Measurements from ENCODE around the gene CCDC81.

Gene CCDC81

GRCh38 chr11:86370171-86370570, 4.5 kb upstream of the CCDC81 start:
- H3K27me3 ChIP-seq (ENCODE audit: low read depth, low read length) = no peaks in the 10 kb centered on the region
- no peak overlapping the region for H3K27ac ChIP-seq (ENCODE audit: low read length)
- H3K4me3 ChIP-seq (ENCODE audit: low read length) = no peak overlapping the region
- TF ChIP-seq EZH2phosphoT487 (IDR thresholded peaks at IDR 0.05; ENCODE audit: low read depth) (no peak), CTCF (IDR thresholded peaks at IDR 0.05; ENCODE audit: low read depth, low read length) (no peak)
- no peaks in the 10 kb centered on the region for H3K9me3 ChIP-seq (ENCODE audit: insufficient read depth, low read length)
- no peak overlapping the region for H2AFZ ChIP-seq (ENCODE audit: low read depth, low read length)
- no peak overlapping the region for H3K9ac ChIP-seq (ENCODE audit: low read length)
- H3K4me1 ChIP-seq (ENCODE audit: low read length) = no peaks in the 10 kb centered on the region
- no peaks in the 10 kb centered on the region for H4K20me1 ChIP-seq (ENCODE audit: insufficient read depth, low read length)
- H3K36me3 ChIP-seq (replicated peaks; ENCODE audit: low read depth, low read length) = no peaks in the 10 kb centered on the region
- H3K4me2 ChIP-seq (ENCODE audit: low read length) = no peak overlapping the region
- H3K79me2 ChIP-seq (ENCODE audit: low read length) = no peaks in the 10 kb centered on the region

GRCh38 chr11:86370922-86371594, 3.6 kb upstream of the CCDC81 start:
- no peaks in the 10 kb centered on the region for H3K9me3 ChIP-seq (ENCODE audit: insufficient read depth, low read length)
- no peaks in the 10 kb centered on the region for H3K36me3 ChIP-seq (replicated peaks; ENCODE audit: low read depth, low read length)
- H3K27me3 ChIP-seq (ENCODE audit: low read depth, low read length) = no peaks in the 10 kb centered on the region
- no peaks in the 10 kb centered on the region for H3K79me2 ChIP-seq (ENCODE audit: low read length)
- H3K4me3 ChIP-seq (ENCODE audit: low read length) = no peak overlapping the region
- H3K4me1 ChIP-seq (ENCODE audit: low read length) = no peaks in the 10 kb centered on the region
- no peak overlapping the region for H3K27ac ChIP-seq (ENCODE audit: low read length)
- no peak for TF ChIP-seq EZH2phosphoT487 (IDR thresholded peaks at IDR 0.05; ENCODE audit: low read depth)
- TF ChIP-seq CTCF (IDR thresholded peaks at IDR 0.05; ENCODE audit: low read depth, low read length) = no peak
- no peak overlapping the region for H3K9ac ChIP-seq (ENCODE audit: low read length)
- no peaks in the 10 kb centered on the region for H4K20me1 ChIP-seq (ENCODE audit: insufficient read depth, low read length)
- no peak overlapping the region for H3K4me2 ChIP-seq (ENCODE audit: low read length)
- no peak overlapping the region for H2AFZ ChIP-seq (ENCODE audit: low read depth, low read length)

- no peak overlapping the region for H3K4me3 ChIP-seq (ENCODE audit: low read length)
- H3K4me1 ChIP-seq (ENCODE audit: low read length) = no peaks in the 10 kb centered on the region
- no peak overlapping the region for H3K4me2 ChIP-seq (ENCODE audit: low read length)
- no peak overlapping the region for H3K9ac ChIP-seq (ENCODE audit: low read length)
- no peaks in the 10 kb centered on the region for H3K36me3 ChIP-seq (replicated peaks; ENCODE audit: low read depth, low read length)
- no peak for TF ChIP-seq CTCF (IDR thresholded peaks at IDR 0.05; ENCODE audit: low read depth, low read length)
- no peak for TF ChIP-seq EZH2phosphoT487 (IDR thresholded peaks at IDR 0.05; ENCODE audit: low read depth)
- no peak overlapping the region for H3K27ac ChIP-seq (ENCODE audit: low read length)
- H2AFZ ChIP-seq (ENCODE audit: low read depth, low read length) = no peak overlapping the region
- H3K27me3 ChIP-seq (ENCODE audit: low read depth, low read length) = no peaks in the 10 kb centered on the region
- H4K20me1 ChIP-seq (ENCODE audit: insufficient read depth, low read length) = no peaks in the 10 kb centered on the region
- no peaks in the 10 kb centered on the region for H3K79me2 ChIP-seq (ENCODE audit: low read length)
- H3K9me3 ChIP-seq (ENCODE audit: insufficient read depth, low read length) = no peaks in the 10 kb centered on the region
Observed at GRCh38 chr11:86372041-86372440, 2.6 kb upstream of the CCDC81 start.

GRCh38 chr11:86372586-86372985, 2.1 kb upstream of the CCDC81 start:
- H3K27me3 ChIP-seq (ENCODE audit: low read depth, low read length) = no peaks in the 10 kb centered on the region
- H3K4me3 ChIP-seq (ENCODE audit: low read length) = no peak overlapping the region
- H2AFZ ChIP-seq (ENCODE audit: low read depth, low read length) = no peak overlapping the region
- no peak overlapping the region for H3K27ac ChIP-seq (ENCODE audit: low read length)
- no peak overlapping the region for H3K4me2 ChIP-seq (ENCODE audit: low read length)
- no peaks in the 10 kb centered on the region for H3K9me3 ChIP-seq (ENCODE audit: insufficient read depth, low read length)
- no peaks in the 10 kb centered on the region for H3K79me2 ChIP-seq (ENCODE audit: low read length)
- H3K36me3 ChIP-seq (replicated peaks; ENCODE audit: low read depth, low read length) = no peaks in the 10 kb centered on the region
- TF ChIP-seq EZH2phosphoT487 (IDR thresholded peaks at IDR 0.05; ENCODE audit: low read depth) (no peak), CTCF (IDR thresholded peaks at IDR 0.05; ENCODE audit: low read depth, low read length) (no peak)
- H3K4me1 ChIP-seq (ENCODE audit: low read length) = no peaks in the 10 kb centered on the region
- H4K20me1 ChIP-seq (ENCODE audit: insufficient read depth, low read length) = no peaks in the 10 kb centered on the region
- no peak overlapping the region for H3K9ac ChIP-seq (ENCODE audit: low read length)

Data from OCI-LY3 (cell line).